HFFc6 (cell line): ENCODE measurements around the gene DXO. TPM values are rescaled to one million over a fixed set of nuclear protein-coding genes. Genes with fewer than 3 reads are reported as not detected.

Experiments used
- DNase-seq: peaks from one replicate; pipeline ENCODE4 v3.0.0-alpha.2; 2018
- H3K27ac Mint-ChIP-seq: 2 replicates; pipeline ENCODE4 v1.8.0; 2020; ENCODE audit warnings: mild to moderate bottlenecking, mixed read lengths
- H3K27me3 Mint-ChIP-seq: 2 replicates; pipeline ENCODE4 v1.8.0; 2021; ENCODE audit warnings: mild to moderate bottlenecking, moderate library complexity, mixed read lengths; ENCODE audit not compliant: insufficient read depth
- H3K36me3 Mint-ChIP-seq: 2 replicates; pipeline ENCODE4 v1.8.0; 2021; ENCODE audit warnings: low read depth, mixed read lengths
- H3K4me1 Mint-ChIP-seq: 2 replicates; pipeline ENCODE4 v1.8.0; 2020; ENCODE audit warnings: low read depth, mixed read lengths
- H3K4me3 Mint-ChIP-seq: 2 replicates; pipeline ENCODE4 v1.8.0; 2020; ENCODE audit warnings: mild to moderate bottlenecking, moderate library complexity, mixed read lengths
- H3K9me3 Mint-ChIP-seq: 2 replicates; pipeline ENCODE4 v1.8.0; 2020; ENCODE audit warnings: mild to moderate bottlenecking, mixed read lengths
- microRNA-seq: library from miRNA; unstranded; fragments of <30 nt; microRNA quantifications from one replicate; pipeline ENCODE4, GENCODE V29; 2019
- total RNA-seq, 6 experiments: library from RNA; stranded (reverse); fragmentation: NEBNext Ultra II Directional; extraction: Animal tissue kit (Norgen Biotek cat#: 25700); gene quantifications; 2 replicates in 1 of 6; 3 replicates in 5 of 6; pipeline ENCODE4 v1.2.3, GENCODE V29; 2021
- TF ChIP-seq, protein P1 (sequence below): fragments of 200-600 bp; sonication (generic); IDR thresholded peaks from 2 replicates; pipeline ENCODE4 v1.5.0; 2021; ENCODE audit warnings: antibody characterized with exemption, mild to moderate bottlenecking

The DXO gene
- total RNA-seq, 6 experiments from 2014 or later = 14.1 to 20.5 (median 16.5) TPM

- Mint-ChIP-seq H3K4me1 (peaks cover 7% of the 10 kb centered on the region; the same call in 1 of the 2 replicates), H3K36me3 (no peaks in the 10 kb centered on the region), H3K27me3 (peaks cover 10% of the 10 kb centered on the region; the same call in 1 of the 2 replicates), H3K27ac (no peak overlapping the region), H3K4me3 (no peak overlapping the region), H3K9me3 (no peaks in the 10 kb centered on the region)
- no peak for DNase-seq
- TF ChIP-seq, protein P1, sequence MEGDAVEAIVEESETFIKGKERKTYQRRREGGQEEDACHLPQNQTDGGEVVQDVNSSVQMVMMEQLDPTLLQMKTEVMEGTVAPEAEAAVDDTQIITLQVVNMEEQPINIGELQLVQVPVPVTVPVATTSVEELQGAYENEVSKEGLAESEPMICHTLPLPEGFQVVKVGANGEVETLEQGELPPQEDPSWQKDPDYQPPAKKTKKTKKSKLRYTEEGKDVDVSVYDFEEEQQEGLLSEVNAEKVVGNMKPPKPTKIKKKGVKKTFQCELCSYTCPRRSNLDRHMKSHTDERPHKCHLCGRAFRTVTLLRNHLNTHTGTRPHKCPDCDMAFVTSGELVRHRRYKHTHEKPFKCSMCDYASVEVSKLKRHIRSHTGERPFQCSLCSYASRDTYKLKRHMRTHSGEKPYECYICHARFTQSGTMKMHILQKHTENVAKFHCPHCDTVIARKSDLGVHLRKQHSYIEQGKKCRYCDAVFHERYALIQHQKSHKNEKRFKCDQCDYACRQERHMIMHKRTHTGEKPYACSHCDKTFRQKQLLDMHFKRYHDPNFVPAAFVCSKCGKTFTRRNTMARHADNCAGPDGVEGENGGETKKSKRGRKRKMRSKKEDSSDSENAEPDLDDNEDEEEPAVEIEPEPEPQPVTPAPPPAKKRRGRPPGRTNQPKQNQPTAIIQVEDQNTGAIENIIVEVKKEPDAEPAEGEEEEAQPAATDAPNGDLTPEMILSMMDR = no peak
Measured at GRCh38 chr6:31928672-31928939, 43.3 kb downstream of the DXO start.

- Mint-ChIP-seq H3K27ac (no peak overlapping the region), H3K27me3 (peaks cover 6% of the 10 kb centered on the region; the same call in 1 of the 2 replicates), H3K9me3 (no peaks in the 10 kb centered on the region), H3K36me3 (no peaks in the 10 kb centered on the region), H3K4me1 (peaks cover 7% of the 10 kb centered on the region; the same call in 1 of the 2 replicates), H3K4me3 (peak overlapping the region; percentile 54; the same call in 1 of the 2 replicates)
- no peak for DNase-seq
- TF ChIP-seq, protein P1 = no peak
Measured at GRCh38 chr6:31927863-31928671, 43.9 kb downstream of the DXO start.

- H3K4me3 Mint-ChIP-seq = peak within 1 kb of the TSS; percentile 54; the same call in 1 of the 2 replicates
- DNase-seq = no peak
- no peaks in the 10 kb centered on the region for H3K36me3 Mint-ChIP-seq
- TF ChIP-seq, protein P1 = no peak
- H3K4me1 Mint-ChIP-seq = peaks cover 7% of the 10 kb centered on the region; the same call in 1 of the 2 replicates
- no peaks in the 10 kb centered on the region for H3K9me3 Mint-ChIP-seq
- H3K27ac Mint-ChIP-seq = no peak within 1 kb of the TSS
- H3K27me3 Mint-ChIP-seq = peaks cover 4% of the 10 kb centered on the region; the same call in 1 of the 2 replicates
Measured at GRCh38 chr6:31927242-31927862, 44.6 kb downstream of the DXO start, which contains the start of gene C2. Gene C2 (plus strand): TSS chr6:31927717. CDS start chr6:31927753, 36 bp downstream.

GRCh38 chr6:31922942-31923341, 49.0 kb downstream of the DXO start:
- no peaks in the 10 kb centered on the region for H3K9me3 Mint-ChIP-seq
- no peak overlapping the region for H3K27ac Mint-ChIP-seq
- no peaks in the 10 kb centered on the region for H3K36me3 Mint-ChIP-seq
- TF ChIP-seq, protein P1 = no peak
- peaks cover 5% of the 10 kb centered on the region; the same call in 1 of the 2 replicates for H3K4me1 Mint-ChIP-seq
- no peak for DNase-seq
- H3K27me3 Mint-ChIP-seq = peaks cover 6% of the 10 kb centered on the region
- H3K4me3 Mint-ChIP-seq = no peak overlapping the region

DNA sequence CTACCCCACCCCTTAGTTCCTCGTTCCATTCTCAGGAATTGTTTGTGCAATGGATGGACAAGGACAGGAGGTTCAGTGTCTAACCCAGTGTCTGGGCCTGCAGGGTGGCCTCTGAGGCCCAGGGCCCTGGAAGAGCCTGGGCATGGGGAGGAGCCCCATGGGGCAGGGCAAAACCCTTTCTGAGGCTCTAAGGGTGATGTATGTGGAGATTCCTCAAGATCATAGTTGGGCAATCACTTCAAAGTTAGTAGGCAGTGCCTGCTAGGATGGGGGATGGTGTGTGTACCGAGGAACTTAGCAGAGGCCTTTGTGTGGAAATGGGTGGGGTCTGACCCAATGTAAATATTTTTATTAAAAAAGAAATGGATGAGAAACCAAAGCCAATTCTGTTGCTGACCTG, 51.1 kb downstream of the DXO start:
- Mint-ChIP-seq H3K27ac (no peak overlapping the region), H3K36me3 (no peaks in the 10 kb centered on the region), H3K9me3 (no peaks in the 10 kb centered on the region), H3K4me3 (no peak overlapping the region), H3K4me1 (no peaks in the 10 kb centered on the region), H3K27me3 (peaks cover 4% of the 10 kb centered on the region)
- DNase-seq = no peak
- TF ChIP-seq, protein P1 = no peak

Small RNA genes within 50 kb of the gene (microRNA-seq; reads per million reads assigned to microRNA genes)
- gene MIR1236 = not detected

Other genes with a start within 250 kb of the DXO start
- gene MPIG6B, start 248.8 kb downstream of the DXO start, total RNA-seq = not detected
- 10 to 100 TPM; 44.0 to 47.8 (median 46.0) TPM for gene DDAH2, start 242.8 kb downstream of the DXO start, total RNA-seq
- 100 to 1,000 TPM; 638 to 833 (median 745) TPM for gene CLIC1, start 235.6 kb downstream of the DXO start, total RNA-seq
- gene MSH5, start 232.1 kb downstream of the DXO start, total RNA-seq = 10 to 100 TPM in 4 of 6 experiments, 1 to 10 TPM in 2; 7.4 to 14.8 (median 12.6) TPM
- gene SAPCD1, start 209.5 kb downstream of the DXO start, total RNA-seq = 1 to 10 TPM in 5 of 6 experiments, under 1 TPM in 1; 0.91 to 2.4 (median 1.3) TPM
- under 1 TPM; 0.24 to 0.83 (median 0.64) TPM for gene VWA7, start 194.8 kb downstream of the DXO start, total RNA-seq
- gene VARS1, start 176.4 kb downstream of the DXO start, total RNA-seq = 100 to 1,000 TPM; 117 to 144 (median 127) TPM
- gene LSM2, start 165.2 kb downstream of the DXO start, total RNA-seq = 10 to 100 TPM; 31.8 to 48.5 (median 43.4) TPM
- 1 to 10 TPM; 1.2 to 1.9 (median 1.6) TPM for gene HSPA1L, start 156.9 kb downstream of the DXO start, total RNA-seq
- gene HSPA1A, start 156.6 kb downstream of the DXO start, total RNA-seq = 100 to 1,000 TPM in 1 of 6 experiments, 10 to 100 TPM in 5; 78.5 to 102 (median 84.7) TPM
- gene HSPA1B, start 144.4 kb downstream of the DXO start, total RNA-seq = 100 to 1,000 TPM in 2 of 6 experiments, 10 to 100 TPM in 4; 95.5 to 116 (median 98.9) TPM
- gene NEU1, start 109.3 kb downstream of the DXO start, total RNA-seq = 10 to 100 TPM; 35.8 to 48.6 (median 40.9) TPM
- gene SLC44A4, start 93.1 kb downstream of the DXO start, total RNA-seq = under 1 TPM in 1 of 6 experiments, not detected in 5; 0.10 TPM
- 10 to 100 TPM; 43.4 to 47.4 (median 45.9) TPM for gene EHMT2, start 74.4 kb downstream of the DXO start, total RNA-seq
- gene ZBTB12, start 70.1 kb downstream of the DXO start, total RNA-seq = 1 to 10 TPM; 7.3 to 9.0 (median 8.3) TPM
- under 1 TPM in 4 of 6 experiments, not detected in 2; 0.24 to 0.43 (median 0.43) TPM for gene C2, start 44.4 kb downstream of the DXO start, total RNA-seq
- gene CFB, start 26.0 kb downstream of the DXO start, total RNA-seq = 1 to 10 TPM in 2 of 6 experiments, under 1 TPM in 3, not detected in 1; 0.33 to 1.3 (median 0.81) TPM
- 10 to 100 TPM; 63.4 to 87.0 (median 78.7) TPM for gene NELFE, start 13.2 kb downstream of the DXO start, total RNA-seq
- gene SKIC2, start 13.0 kb downstream of the DXO start, total RNA-seq = 10 to 100 TPM; 74.0 to 83.3 (median 77.8) TPM
- 1 to 10 TPM; 1.2 to 3.2 (median 2.0) TPM for gene C4A, start 9.9 kb upstream of the DXO start, total RNA-seq
- 1 to 10 TPM; 1.5 to 2.5 (median 2.0) TPM for gene C4B, start 42.7 kb upstream of the DXO start, total RNA-seq
- gene CYP21A2, start 66.3 kb upstream of the DXO start, total RNA-seq = under 1 TPM in 1 of 6 experiments, not detected in 5; 0.17 TPM
- gene TNXB, start 137.2 kb upstream of the DXO start, total RNA-seq = 1 to 10 TPM in 1 of 6 experiments, under 1 TPM in 5; 0.28 to 1.4 (median 0.83) TPM
- gene ATF6B, start 156.1 kb upstream of the DXO start, total RNA-seq = 10 to 100 TPM; 80.0 to 96.2 (median 88.7) TPM
- gene FKBPL, start 158.2 kb upstream of the DXO start, total RNA-seq = 1 to 10 TPM; 4.3 to 6.0 (median 4.9) TPM
- gene PRRT1, start 179.8 kb upstream of the DXO start, total RNA-seq = 1 to 10 TPM; 2.6 to 5.8 (median 5.1) TPM
- 10 to 100 TPM; 15.9 to 21.7 (median 18.6) TPM for gene PPT2, start 182.0 kb upstream of the DXO start, total RNA-seq
- gene EGFL8, start 192.5 kb upstream of the DXO start, total RNA-seq = 1 to 10 TPM; 3.5 to 4.4 (median 3.7) TPM
- gene AGPAT1, start 203.9 kb upstream of the DXO start, total RNA-seq = 100 to 1,000 TPM in 5 of 6 experiments, 10 to 100 TPM in 1; 88.8 to 114 (median 104) TPM
- gene RNF5, start 206.3 kb upstream of the DXO start, total RNA-seq = 10 to 100 TPM; 30.0 to 37.4 (median 34.7) TPM
- gene AGER, start 212.1 kb upstream of the DXO start, total RNA-seq = 1 to 10 TPM; 6.2 to 7.6 (median 6.5) TPM
- 10 to 100 TPM; 50.7 to 61.4 (median 56.2) TPM for gene PBX2, start 218.1 kb upstream of the DXO start, total RNA-seq
- 10 to 100 TPM in 1 of 6 experiments, 1 to 10 TPM in 5; 4.0 to 10.1 (median 7.6) TPM for gene GPSM3, start 220.5 kb upstream of the DXO start, total RNA-seq